Glutamatergic neuron (in vitro differentiated cells): ENCODE measurements around the gene ATRN. TPM values are rescaled to one million over a fixed set of nuclear protein-coding genes. Genes with fewer than 3 reads are reported as not detected.

ENCODE experiments used
- DNase-seq: peaks from one replicate; pipeline ENCODE4 v3.0.0; 2022
- H3K27ac Mint-ChIP-seq: one replicate; pipeline ENCODE4 v1.8.0; 2020; ENCODE audit warnings: mild to moderate bottlenecking, mixed read lengths, inconsistent platforms; ENCODE audit not compliant: unreplicated experiment
- H3K27me3 Mint-ChIP-seq: one replicate; pipeline ENCODE4 v1.8.0; 2020; ENCODE audit warnings: mild to moderate bottlenecking, moderate library complexity, mixed read lengths, inconsistent platforms; ENCODE audit not compliant: unreplicated experiment
- H3K36me3 Mint-ChIP-seq: one replicate; pipeline ENCODE4 v1.8.0; 2020; ENCODE audit warnings: mild to moderate bottlenecking, mixed read lengths, inconsistent platforms; ENCODE audit not compliant: unreplicated experiment
- H3K4me1 Mint-ChIP-seq: one replicate; pipeline ENCODE4 v1.8.0; 2020; ENCODE audit warnings: mild to moderate bottlenecking, low read depth, mixed read lengths, inconsistent platforms; ENCODE audit not compliant: unreplicated experiment
- H3K4me3 Mint-ChIP-seq: one replicate; pipeline ENCODE4 v1.8.0; 2020; ENCODE audit warnings: mild to moderate bottlenecking, mixed read lengths, inconsistent platforms; ENCODE audit not compliant: unreplicated experiment
- H3K9me3 Mint-ChIP-seq: one replicate; pipeline ENCODE4 v1.8.0; 2020; ENCODE audit warnings: mild to moderate bottlenecking, moderate library complexity, mixed read lengths, inconsistent platforms; ENCODE audit not compliant: unreplicated experiment
- CTCF ChIP-seq: fragments of 200-600 bp; sonication (generic); IDR thresholded peaks from one replicate; pipeline ENCODE4 v1.5.0; 2021; ENCODE audit not compliant: partially characterized antibody, unreplicated experiment
- total RNA-seq: library from RNA; stranded (reverse); fragmentation: NEBNext Ultra II Directional; extraction: Animal tissue kit (Norgen Biotek cat#: 25700); gene quantifications from one replicate; pipeline ENCODE4 v1.2.1, GENCODE V29; 2021; ENCODE audit not compliant: unreplicated experiment

ATRN gene
- total RNA-seq, 1 donor from 2014 or later = 31.1 TPM

- Mint-ChIP-seq H3K4me3 (no peak overlapping the region), H3K36me3 (no peaks in the 10 kb centered on the region), H3K27me3 (peaks cover 23% of the 10 kb centered on the region), H3K4me1 (peaks cover 5% of the 10 kb centered on the region), H3K9me3 (peaks cover 4% of the 10 kb centered on the region), H3K27ac (no peak overlapping the region)
- TF ChIP-seq CTCF = no peak
- no peak for DNase-seq
Observed at GRCh38 chr20:3669710-3670367, 199.0 kb downstream of the ATRN start.

GRCh38 chr20:3670511-3670910 is 199.7 kb downstream of the ATRN start:
- Mint-ChIP-seq H3K27me3 (peaks cover 29% of the 10 kb centered on the region), H3K36me3 (no peaks in the 10 kb centered on the region), H3K27ac (no peak overlapping the region), H3K4me1 (peaks cover 6% of the 10 kb centered on the region), H3K9me3 (peaks cover 2% of the 10 kb centered on the region), H3K4me3 (no peak overlapping the region)
- no peak for DNase-seq
- peak; percentile 13 for TF ChIP-seq CTCF

- TF ChIP-seq CTCF = no peak
- H3K9me3 Mint-ChIP-seq = peaks cover 2% of the 10 kb centered on the region
- no peak overlapping the region for H3K4me3 Mint-ChIP-seq
- DNase-seq = no peak
- H3K4me1 Mint-ChIP-seq = peaks cover 4% of the 10 kb centered on the region
- peaks cover 28% of the 10 kb centered on the region for H3K27me3 Mint-ChIP-seq
- no peak overlapping the region for H3K27ac Mint-ChIP-seq
- no peaks in the 10 kb centered on the region for H3K36me3 Mint-ChIP-seq
Observed at GRCh38 chr20:3670945-3671344, 200.1 kb downstream of the ATRN start.

GRCh38 chr20:3671986-3672546 is 201.2 kb downstream of the ATRN start:
- Mint-ChIP-seq H3K4me1 (peaks cover 6% of the 10 kb centered on the region), H3K9me3 (peaks cover 2% of the 10 kb centered on the region), H3K4me3 (no peak overlapping the region), H3K27me3 (peaks cover 27% of the 10 kb centered on the region), H3K36me3 (no peaks in the 10 kb centered on the region), H3K27ac (no peak overlapping the region)
- no peak for DNase-seq
- TF ChIP-seq CTCF = no peak

GRCh38 chr20:3672547-3673171 is 201.8 kb downstream of the ATRN start:
- Mint-ChIP-seq H3K27ac (no peak overlapping the region), H3K4me3 (peak overlapping the region; percentile 68), H3K9me3 (peaks cover 2% of the 10 kb centered on the region), H3K36me3 (no peaks in the 10 kb centered on the region), H3K27me3 (peaks cover 24% of the 10 kb centered on the region), H3K4me1 (peaks cover 6% of the 10 kb centered on the region)
- TF ChIP-seq CTCF = no peak
- no peak for DNase-seq
